Measurements from ENCODE around the gene SORCS1.

Gene SORCS1

GRCh38 chr10:106816318-106817085 lies 348.0 kb downstream of the SORCS1 start:
- DNase-seq (ENCODE audit: low read depth): no peak

GRCh38 chr10:106815427-106816043 lies 349.0 kb downstream of the SORCS1 start:
- DNase-seq (ENCODE audit: low read depth): no peak

GRCh38 chr10:106804992-106805582 lies 359.4 kb downstream of the SORCS1 start:
- DNase-seq (ENCODE audit: low read depth): no peak

- no peak for DNase-seq (ENCODE audit: low read depth)
These were observed 361.6 kb downstream of the SORCS1 start for GRCh38 chr10:106802949-106803348.

GRCh38 chr10:106799776-106800175 lies 364.7 kb downstream of the SORCS1 start:
- no peak for DNase-seq (ENCODE audit: low read depth)

- no peak for DNase-seq (ENCODE audit: low read depth)
These were observed 368.9 kb downstream of the SORCS1 start for GRCh38 chr10:106795619-106796018.

- DNase-seq (ENCODE audit: low read depth): no peak
These were observed 370.9 kb downstream of the SORCS1 start for GRCh38 chr10:106793617-106794016.

GRCh38 chr10:106789623-106790022 lies 374.9 kb downstream of the SORCS1 start:
- DNase-seq (ENCODE audit: low read depth): no peak

GRCh38 chr10:106788982-106789381 lies 375.5 kb downstream of the SORCS1 start:
- no peak for DNase-seq (ENCODE audit: low read depth)

- DNase-seq (ENCODE audit: low read depth): no peak
These were observed 379.0 kb downstream of the SORCS1 start for GRCh38 chr10:106785528-106785927.

- DNase-seq (ENCODE audit: low read depth): no peak
These were observed 383.9 kb downstream of the SORCS1 start for GRCh38 chr10:106780632-106781031.

GRCh38 chr10:106777841-106778240 lies 386.7 kb downstream of the SORCS1 start:
- DNase-seq (ENCODE audit: low read depth): no peak

- no peak for DNase-seq (ENCODE audit: low read depth)
These were observed 389.4 kb downstream of the SORCS1 start for GRCh38 chr10:106775127-106775526.

GRCh38 chr10:106772957-106773356 lies 391.5 kb downstream of the SORCS1 start:
- DNase-seq (ENCODE audit: low read depth): no peak

GRCh38 chr10:106771154-106771553 lies 393.4 kb downstream of the SORCS1 start:
- DNase-seq (ENCODE audit: low read depth): no peak

- DNase-seq (ENCODE audit: low read depth): no peak
These were observed 396.3 kb downstream of the SORCS1 start for GRCh38 chr10:106768204-106768603.

- DNase-seq (ENCODE audit: low read depth): no peak
These were observed 398.6 kb downstream of the SORCS1 start for GRCh38 chr10:106765928-106766327.

GRCh38 chr10:106765241-106765754 lies 399.2 kb downstream of the SORCS1 start:
- no peak for DNase-seq (ENCODE audit: low read depth)

- DNase-seq (ENCODE audit: low read depth): no peak
These were observed 400.1 kb downstream of the SORCS1 start for GRCh38 chr10:106764360-106764759.

GRCh38 chr10:106761906-106762305 lies 402.6 kb downstream of the SORCS1 start:
- no peak for DNase-seq (ENCODE audit: low read depth)

GRCh38 chr10:106757521-106757920 lies 407.0 kb downstream of the SORCS1 start:
- DNase-seq (ENCODE audit: low read depth): no peak

GRCh38 chr10:106751091-106751490 lies 413.4 kb downstream of the SORCS1 start:
- DNase-seq (ENCODE audit: low read depth): no peak

GRCh38 chr10:106746868-106747267 lies 417.6 kb downstream of the SORCS1 start:
- DNase-seq (ENCODE audit: low read depth): no peak

Data from stimulated activated CD8-positive, alpha-beta memory T cell treated with anti-CD3 and anti-CD28 coated beads, Interleukin-12 subunit alpha, Interleukin-12 subunit beta, amount 100 ng/mL, for 1 hour (primary cell).